ENCODE data around the gene ASPRV1. TPM values are rescaled to one million over a fixed set of nuclear protein-coding genes. Genes with fewer than 3 reads are reported as not detected.
"Not testable (repeated sequence)": the region's sequence is repeated elsewhere in the genome, so short reads cannot be mapped to it uniquely, and the experiment has no call there.

The ASPRV1 gene
- 1.3 and 1.5 TPM in 2 replicates for total RNA-seq

GRCh38 chr2:69961496-69961895 lies at the start of gene ASPRV1:
Gene ASPRV1, minus strand, starts transcription at chr2:69961631. Its CDS starts 195 bp downstream, at chr2:69961436.
- intact Hi-C loops (cut with micrococcal nuclease): no loop called here

GRCh38 chr2:70010576-70011111 lies 49.2 kb upstream of the ASPRV1 start:
- intact Hi-C loops (cut with micrococcal nuclease): no loop called here

GRCh38 chr2:70009762-70010575 lies 48.5 kb upstream of the ASPRV1 start:
- intact Hi-C loops (cut with micrococcal nuclease): no loop called here

- intact Hi-C loops (cut with micrococcal nuclease): no loop called here
These were observed 46.9 kb upstream of the ASPRV1 start for GRCh38 chr2:70008290-70008689.

- intact Hi-C loops (cut with micrococcal nuclease): no loop called here
These were observed 45.7 kb upstream of the ASPRV1 start for GRCh38 chr2:70007151-70007550.

- intact Hi-C loops (cut with micrococcal nuclease): no loop called here
These were observed 45.0 kb upstream of the ASPRV1 start for GRCh38 chr2:70006447-70006784.

- intact Hi-C loops (cut with micrococcal nuclease): no loop called here
These were observed 44.5 kb upstream of the ASPRV1 start for GRCh38 chr2:70005752-70006446.

- intact Hi-C loops (cut with micrococcal nuclease): no loop called here
These were observed 43.8 kb upstream of the ASPRV1 start for GRCh38 chr2:70005216-70005615.

GRCh38 chr2:70003093-70003830 lies 41.8 kb upstream of the ASPRV1 start:
- intact Hi-C loops (cut with micrococcal nuclease): no loop called here

- intact Hi-C loops (cut with micrococcal nuclease): no loop called here
These were observed 40.9 kb upstream of the ASPRV1 start for GRCh38 chr2:70002241-70002899.

- intact Hi-C loops (cut with micrococcal nuclease): not testable (repeated sequence)
These were observed 39.1 kb upstream of the ASPRV1 start for GRCh38 chr2:70000529-70000928.

GRCh38 chr2:69998761-69999160 lies 37.3 kb upstream of the ASPRV1 start:
- intact Hi-C loops (cut with micrococcal nuclease): no loop called here

GRCh38 chr2:69997015-69997830 lies 35.8 kb upstream of the ASPRV1 start:
- intact Hi-C loops (cut with micrococcal nuclease): no loop called here

- intact Hi-C loops (cut with micrococcal nuclease): no loop called here
These were observed 34.1 kb upstream of the ASPRV1 start for GRCh38 chr2:69995511-69995910.

- intact Hi-C loops (cut with micrococcal nuclease): no loop called here
These were observed 32.7 kb upstream of the ASPRV1 start for GRCh38 chr2:69994166-69994565.

- intact Hi-C loops (cut with micrococcal nuclease): no loop called here
These were observed 32.3 kb upstream of the ASPRV1 start for GRCh38 chr2:69993708-69994107.

GRCh38 chr2:69993048-69993565 lies 31.7 kb upstream of the ASPRV1 start:
- intact Hi-C loops (cut with micrococcal nuclease): no loop called here

- intact Hi-C loops (cut with micrococcal nuclease): no loop called here
These were observed 31.0 kb upstream of the ASPRV1 start for GRCh38 chr2:69992310-69993047.

GRCh38 chr2:69989441-69990105 lies 28.1 kb upstream of the ASPRV1 start:
- intact Hi-C loops (cut with micrococcal nuclease): no loop called here

Measured in T-helper 2 cell treated with Interferon-gamma antibody and Interleukin-4, amounts not matched to agents 100 ng/mL and 5 ng/mL, for 36 hours (primary cell).